ENCODE measurements around the gene CDC42EP4.

The CDC42EP4 gene

GRCh38 chr17:73284354-73284753 lies 27.4 kb downstream of the CDC42EP4 start:
- ChIA-PET CTCF (interaction anchor here (0.5 to 1.0 kb wide), 2 partner anchors 27 to 729 kb away, joined by 4 to 5 read pairs; no protein-coding TSS in a partner anchor), POLR2A (interaction anchor here (1.2 kb wide), 1 partner anchor 27 kb away, joined by 5 read pairs; no protein-coding TSS in a partner anchor)
- Histone ChIP-seq H3K36me3 (ENCODE audit: control insufficient read depth in 2 of 2, insufficient read depth in 1 of 2, low read length in 2 of 2) (peaks cover 0 to 23% of the 10 kb centered on the region in 2 experiments; a peak in 1 of 3 replicates), H3K4me1 (ENCODE audit: control insufficient read depth, insufficient read depth, low read length) (peaks cover 10% of the 10 kb centered on the region), H3K9me3 (ENCODE audit: control insufficient read depth, insufficient read depth, low read depth, low read length) (no peaks in the 10 kb centered on the region), H3K27ac (ENCODE audit: extremely low read depth, low read depth, low read length) (no peak overlapping the region), H3K4me3 (ENCODE audit: low read depth, low read length) (no peak overlapping the region)
- TF ChIP-seq, protein P1, sequence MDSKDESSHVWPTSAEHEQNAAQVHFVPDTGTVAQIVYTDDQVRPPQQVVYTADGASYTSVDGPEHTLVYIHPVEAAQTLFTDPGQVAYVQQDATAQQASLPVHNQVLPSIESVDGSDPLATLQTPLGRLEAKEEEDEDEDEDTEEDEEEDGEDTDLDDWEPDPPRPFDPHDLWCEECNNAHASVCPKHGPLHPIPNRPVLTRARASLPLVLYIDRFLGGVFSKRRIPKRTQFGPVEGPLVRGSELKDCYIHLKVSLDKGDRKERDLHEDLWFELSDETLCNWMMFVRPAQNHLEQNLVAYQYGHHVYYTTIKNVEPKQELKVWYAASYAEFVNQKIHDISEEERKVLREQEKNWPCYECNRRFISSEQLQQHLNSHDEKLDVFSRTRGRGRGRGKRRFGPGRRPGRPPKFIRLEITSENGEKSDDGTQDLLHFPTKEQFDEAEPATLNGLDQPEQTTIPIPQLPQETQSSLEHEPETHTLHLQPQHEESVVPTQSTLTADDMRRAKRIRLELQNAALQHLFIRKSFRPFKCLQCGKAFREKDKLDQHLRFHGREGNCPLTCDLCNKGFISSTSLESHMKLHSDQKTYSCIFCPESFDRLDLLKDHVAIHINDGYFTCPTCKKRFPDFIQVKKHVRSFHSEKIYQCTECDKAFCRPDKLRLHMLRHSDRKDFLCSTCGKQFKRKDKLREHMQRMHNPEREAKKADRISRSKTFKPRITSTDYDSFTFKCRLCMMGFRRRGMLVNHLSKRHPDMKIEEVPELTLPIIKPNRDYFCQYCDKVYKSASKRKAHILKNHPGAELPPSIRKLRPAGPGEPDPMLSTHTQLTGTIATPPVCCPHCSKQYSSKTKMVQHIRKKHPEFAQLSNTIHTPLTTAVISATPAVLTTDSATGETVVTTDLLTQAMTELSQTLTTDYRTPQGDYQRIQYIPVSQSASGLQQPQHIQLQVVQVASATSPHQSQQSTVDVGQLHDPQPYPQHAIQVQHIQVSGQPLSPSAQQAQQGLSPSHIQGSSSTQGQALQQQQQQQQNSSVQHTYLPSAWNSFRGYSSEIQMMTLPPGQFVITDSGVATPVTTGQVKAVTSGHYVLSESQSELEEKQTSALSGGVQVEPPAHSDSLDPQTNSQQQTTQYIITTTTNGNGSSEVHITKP (tag by site-specific recombination; IDR thresholded peaks at IDR 0.05): no peak
- TF ChIP-seq SP7 (tag by site-specific recombination; IDR thresholded peaks at IDR 0.05): 0 out of 2 replicates have a peak, but pooled peaks have one; percentile 16

DNA sequence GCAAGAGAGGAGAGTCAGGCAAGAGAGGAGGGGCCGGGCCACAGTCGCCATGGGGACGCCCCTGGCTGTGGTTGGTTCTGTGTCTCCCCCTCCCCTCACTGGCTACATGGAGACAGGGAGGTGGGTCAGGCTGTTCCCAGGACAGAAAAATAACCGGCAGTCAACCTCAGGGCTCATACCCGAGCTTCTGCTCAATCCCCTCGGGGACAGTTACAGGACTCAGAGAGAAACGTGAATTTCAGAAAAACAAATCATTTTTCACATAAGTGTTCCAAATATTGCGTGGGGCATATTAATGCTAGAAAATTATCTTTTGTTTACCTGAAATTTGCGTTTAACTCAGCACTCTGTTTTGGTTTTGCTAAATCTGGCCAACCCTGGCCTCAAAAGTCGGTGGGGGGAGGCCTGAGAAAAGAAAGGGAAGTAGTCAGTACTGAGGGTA lies 27.9 kb downstream of the CDC42EP4 start:
- ChIA-PET POLR2A (interaction anchor here (0.7 to 1.2 kb wide), 3 partner anchors 18 to 27 kb away, joined by 4 to 5 read pairs (median 4); partner anchors contain the start of gene CDC42EP4), CTCF (interaction anchor here (0.5 kb wide), 1 partner anchor 57 kb away, joined by 6 read pairs; no protein-coding TSS in a partner anchor)
- Histone ChIP-seq H3K4me3 (ENCODE audit: low read depth, low read length) (no peak overlapping the region), H3K36me3 (ENCODE audit: control insufficient read depth in 2 of 2, insufficient read depth in 1 of 2, low read length in 2 of 2) (peaks cover 0 to 23% of the 10 kb centered on the region in 2 experiments; a peak in 1 of 3 replicates), H3K4me1 (ENCODE audit: control insufficient read depth, insufficient read depth, low read length) (peaks cover 11% of the 10 kb centered on the region), H3K27ac (ENCODE audit: extremely low read depth, low read depth, low read length) (no peak overlapping the region), H3K9me3 (ENCODE audit: control insufficient read depth, insufficient read depth, low read depth, low read length) (no peaks in the 10 kb centered on the region)
- TF ChIP-seq ZIC2 (tag by site-specific recombination; IDR thresholded peaks at IDR 0.05) (no peak), ZNF341 (tag by site-specific recombination; IDR thresholded peaks at IDR 0.05; ENCODE audit: low read depth) (peak; percentile 99), ZNF398 (tag by site-specific recombination; IDR thresholded peaks at IDR 0.05) (peak; percentile 26; the same call in 1 of the 2 replicates), ZBTB48 (tag by site-specific recombination; IDR thresholded peaks at IDR 0.05) (no peak), CTCF (tag by site-specific recombination; IDR thresholded peaks at IDR 0.05) (no peak), ZBTB49 (tag by site-specific recombination; IDR thresholded peaks at IDR 0.05; ENCODE audit: low read depth) (no peak), ZSCAN23 (tag by site-specific recombination; IDR thresholded peaks at IDR 0.05) (no peak), ZNF202 (tag by site-specific recombination; IDR thresholded peaks at IDR 0.05; ENCODE audit: borderline replicate concordance) (no peak), ZNF558 (tag by site-specific recombination; IDR thresholded peaks at IDR 0.05) (no peak), ZNF174 (tag by site-specific recombination; IDR thresholded peaks at IDR 0.05) (no peak), PRDM6 (tag by site-specific recombination; IDR thresholded peaks at IDR 0.05) (peak; percentile 79), GLIS1 (tag by site-specific recombination; IDR thresholded peaks at IDR 0.05) (no peak), GLIS2 (tag by site-specific recombination; IDR thresholded peaks at IDR 0.05) (no peak), ZNF394 (tag by site-specific recombination; IDR thresholded peaks at IDR 0.05; ENCODE audit: borderline replicate concordance) (no peak), HOXC10 (CRISPR knock-in tag; IDR thresholded peaks at IDR 0.05) (no peak), KLF8 (tag by site-specific recombination; IDR thresholded peaks at IDR 0.05) (no peak), ZNF610 (tag by site-specific recombination; IDR thresholded peaks at IDR 0.05; ENCODE audit: borderline replicate concordance) (no peak)
- TF ChIP-seq, protein P2, sequence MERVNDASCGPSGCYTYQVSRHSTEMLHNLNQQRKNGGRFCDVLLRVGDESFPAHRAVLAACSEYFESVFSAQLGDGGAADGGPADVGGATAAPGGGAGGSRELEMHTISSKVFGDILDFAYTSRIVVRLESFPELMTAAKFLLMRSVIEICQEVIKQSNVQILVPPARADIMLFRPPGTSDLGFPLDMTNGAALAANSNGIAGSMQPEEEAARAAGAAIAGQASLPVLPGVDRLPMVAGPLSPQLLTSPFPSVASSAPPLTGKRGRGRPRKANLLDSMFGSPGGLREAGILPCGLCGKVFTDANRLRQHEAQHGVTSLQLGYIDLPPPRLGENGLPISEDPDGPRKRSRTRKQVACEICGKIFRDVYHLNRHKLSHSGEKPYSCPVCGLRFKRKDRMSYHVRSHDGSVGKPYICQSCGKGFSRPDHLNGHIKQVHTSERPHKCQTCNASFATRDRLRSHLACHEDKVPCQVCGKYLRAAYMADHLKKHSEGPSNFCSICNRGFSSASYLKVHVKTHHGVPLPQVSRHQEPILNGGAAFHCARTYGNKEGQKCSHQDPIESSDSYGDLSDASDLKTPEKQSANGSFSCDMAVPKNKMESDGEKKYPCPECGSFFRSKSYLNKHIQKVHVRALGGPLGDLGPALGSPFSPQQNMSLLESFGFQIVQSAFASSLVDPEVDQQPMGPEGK (tag by site-specific recombination; IDR thresholded peaks at IDR 0.05): peak; percentile 41; the same call in 1 of the 2 replicates

Measured in HEK293 (cell line).